SU-DHL-6 (cell line): ENCODE measurements around the gene GPATCH8.

ENCODE experiments used
- H2AFZ ChIP-seq: fragments of 200-600 bp; sonication (generic); 2 replicates; pipeline ENCODE4 v1.6.1; 2014; ENCODE audit warnings: low read depth, mild to moderate bottlenecking, moderate library complexity, mixed read lengths, antibody characterized with exemption, low read length; ENCODE audit not compliant: severe bottlenecking
- H3F3A ChIP-seq: fragments of 200-600 bp; shearing (Covaris generic); 2 replicates; pipeline ENCODE4 v1.6.0; 2016; ENCODE audit warnings: antibody characterized with exemption, mild to moderate bottlenecking; ENCODE audit not compliant: insufficient read depth
- H3K27ac ChIP-seq: fragments of 200-600 bp; sonication (generic); 2 replicates; pipeline ENCODE4 v1.5.1; 2016; ENCODE audit warnings: low read depth, mild to moderate bottlenecking, low read length, moderate library complexity, mixed read lengths
- H3K27me3 ChIP-seq: fragments of 200-600 bp; sonication (generic), shearing (Covaris generic); 2 replicates; pipeline ENCODE4 v1.6.0; 2014; ENCODE audit warnings: mild to moderate bottlenecking, low read length
- H3K36me3 ChIP-seq: fragments of 200-600 bp; sonication (generic); 2 replicates; pipeline ENCODE4 v1.6.1; 2014; ENCODE audit warnings: mild to moderate bottlenecking, low read length, mixed read lengths
- H3K4me2 ChIP-seq: fragments of 300-600, 200-600 bp; shearing (Covaris generic), sonication (generic); 2 replicates; pipeline ENCODE4 v1.6.0; 2014; ENCODE audit warnings: low read length, low read depth, mild to moderate bottlenecking; ENCODE audit not compliant: poor library complexity, severe bottlenecking
- H3K4me3 ChIP-seq: fragments of 200-600 bp; sonication (generic); 2 replicates; pipeline ENCODE4 v1.5.1; 2014; ENCODE audit warnings: antibody characterized with exemption, low read length, mild to moderate bottlenecking, mixed read lengths; ENCODE audit not compliant: insufficient read depth, poor library complexity, severe bottlenecking
- H3K79me2 ChIP-seq: fragments of 200-600 bp; sonication (generic); 2 replicates; pipeline ENCODE4 v1.6.1; 2014; ENCODE audit warnings: mild to moderate bottlenecking, low read length, moderate library complexity; ENCODE audit not compliant: insufficient read depth
- H3K9ac ChIP-seq: fragments of 200-600 bp; sonication (generic); 2 replicates; pipeline ENCODE4 v1.7.0; 2014; ENCODE audit warnings: mild to moderate bottlenecking, low read length
- H3K9me2 ChIP-seq: fragments of 200-600 bp; sonication (generic); replicated peaks from 2 replicates; pipeline ENCODE4 v1.6.1; 2014; ENCODE audit warnings: low read length; ENCODE audit not compliant: insufficient read depth
- H3K9me3 ChIP-seq: fragments of 200-600 bp; sonication (generic); 2 replicates; pipeline ENCODE4 v1.6.1; 2014; ENCODE audit warnings: low read length, mixed read lengths; ENCODE audit not compliant: insufficient read depth
- H4K20me1 ChIP-seq: fragments of 200-600 bp; sonication (generic); 2 replicates; pipeline ENCODE4 v1.6.1; 2014; ENCODE audit warnings: low read depth, mild to moderate bottlenecking, antibody characterized with exemption, low read length, moderate library complexity, mixed read lengths
- CTCF ChIP-seq: fragments of 200-600 bp; sonication (generic); IDR thresholded peaks from one replicate; pipeline ENCODE4 v1.5.1; 2017; ENCODE audit warnings: antibody characterized with exemption, mild to moderate bottlenecking, low read length, moderate library complexity; ENCODE audit not compliant: insufficient read depth, poor library complexity, severe bottlenecking
- EZH2phosphoT487 ChIP-seq: fragments of 200-600 bp; sonication (generic), shearing (Covaris generic); conservative IDR thresholded peaks from 2 replicates; pipeline ENCODE4 v1.6.1; 2018; ENCODE audit warnings: mild to moderate bottlenecking, antibody characterized with exemption, low read length, moderate library complexity, mixed read lengths

GPATCH8 gene

GRCh38 chr17:44529864-44530263 is 26.7 kb upstream of the GPATCH8 start:
- H3K27me3 ChIP-seq = no peaks in the 10 kb centered on the region
- H3K79me2 ChIP-seq = no peaks in the 10 kb centered on the region
- H3K9me3 ChIP-seq = no peaks in the 10 kb centered on the region
- TF ChIP-seq EZH2phosphoT487 (no peak), CTCF (no peak)
- H3K9ac ChIP-seq = no peak overlapping the region
- no peaks in the 10 kb centered on the region for H3K9me2 ChIP-seq
- H4K20me1 ChIP-seq = no peaks in the 10 kb centered on the region
- no peak overlapping the region for H3K4me3 ChIP-seq
- no peaks in the 10 kb centered on the region for H3F3A ChIP-seq
- no peak overlapping the region for H3K4me2 ChIP-seq
- H2AFZ ChIP-seq = no peak overlapping the region
- H3K36me3 ChIP-seq = no peaks in the 10 kb centered on the region
- H3K27ac ChIP-seq = no peak overlapping the region

GRCh38 chr17:44527954-44528353 is 24.7 kb upstream of the GPATCH8 start:
- Histone ChIP-seq H2AFZ (no peak overlapping the region), H3F3A (no peaks in the 10 kb centered on the region), H3K4me2 (no peak overlapping the region), H3K9ac (no peak overlapping the region), H3K9me3 (no peaks in the 10 kb centered on the region), H3K9me2 (no peaks in the 10 kb centered on the region), H3K4me3 (no peak overlapping the region), H4K20me1 (no peaks in the 10 kb centered on the region), H3K36me3 (no peaks in the 10 kb centered on the region), H3K27me3 (no peaks in the 10 kb centered on the region), H3K79me2 (no peaks in the 10 kb centered on the region), H3K27ac (no peak overlapping the region)
- TF ChIP-seq CTCF = no peak
- TF ChIP-seq EZH2phosphoT487 = no peak

GRCh38 chr17:44527102-44527501 is 23.9 kb upstream of the GPATCH8 start:
- no peak for TF ChIP-seq CTCF
- no peak for TF ChIP-seq EZH2phosphoT487
- H3K79me2 ChIP-seq = no peaks in the 10 kb centered on the region
- no peak overlapping the region for H3K4me3 ChIP-seq
- H3K9me2 ChIP-seq = no peaks in the 10 kb centered on the region
- no peaks in the 10 kb centered on the region for H3K36me3 ChIP-seq
- H4K20me1 ChIP-seq = no peaks in the 10 kb centered on the region
- H2AFZ ChIP-seq = no peak overlapping the region
- H3K27me3 ChIP-seq = no peaks in the 10 kb centered on the region
- H3K4me2 ChIP-seq = no peak overlapping the region
- no peaks in the 10 kb centered on the region for H3K9me3 ChIP-seq
- no peak overlapping the region for H3K9ac ChIP-seq
- no peaks in the 10 kb centered on the region for H3F3A ChIP-seq
- no peak overlapping the region for H3K27ac ChIP-seq

- Histone ChIP-seq H3K4me2 (no peak overlapping the region), H4K20me1 (no peaks in the 10 kb centered on the region), H3K4me3 (no peak overlapping the region), H3K27me3 (no peaks in the 10 kb centered on the region), H3K36me3 (no peaks in the 10 kb centered on the region), H3K9me2 (no peaks in the 10 kb centered on the region), H3F3A (no peaks in the 10 kb centered on the region), H3K9me3 (no peaks in the 10 kb centered on the region), H3K9ac (no peak overlapping the region), H2AFZ (peak overlapping the region; percentile 91), H3K27ac (no peak overlapping the region), H3K79me2 (no peaks in the 10 kb centered on the region)
- no peak for TF ChIP-seq EZH2phosphoT487
- TF ChIP-seq CTCF = no peak
Measured at GRCh38 chr17:44523672-44523972, 20.4 kb upstream of the GPATCH8 start.
